NK-92 (cell line): ENCODE data around the gene AFF2.

Experiments
- DNase-seq: peaks from one replicate; lab custom pipeline; 2025; ENCODE audit not compliant: unreplicated experiment; lab: John Stamatoyannopoulos, UW

AFF2 gene

DNA sequence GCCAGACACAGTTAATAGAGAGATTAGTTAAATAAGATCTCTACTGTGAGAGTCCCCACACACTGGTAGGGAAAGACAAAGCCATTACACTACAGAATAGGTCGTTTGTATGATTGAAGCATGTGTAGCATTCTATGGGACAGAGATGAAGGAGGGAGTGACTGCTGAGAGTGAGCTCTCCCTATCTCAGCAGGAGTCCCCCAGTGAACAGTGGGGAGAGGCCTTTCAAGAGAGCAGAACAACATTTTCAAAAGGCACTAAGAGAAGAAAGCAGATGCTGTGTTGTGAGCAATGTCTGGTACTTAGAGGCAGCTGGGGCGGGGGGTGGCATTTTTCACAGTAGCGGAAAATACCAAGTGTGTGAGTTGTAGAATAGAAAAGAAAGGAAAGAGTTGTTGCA lies 413.6 kb downstream of the AFF2 start:
- DNase-seq = no peak

DNA sequence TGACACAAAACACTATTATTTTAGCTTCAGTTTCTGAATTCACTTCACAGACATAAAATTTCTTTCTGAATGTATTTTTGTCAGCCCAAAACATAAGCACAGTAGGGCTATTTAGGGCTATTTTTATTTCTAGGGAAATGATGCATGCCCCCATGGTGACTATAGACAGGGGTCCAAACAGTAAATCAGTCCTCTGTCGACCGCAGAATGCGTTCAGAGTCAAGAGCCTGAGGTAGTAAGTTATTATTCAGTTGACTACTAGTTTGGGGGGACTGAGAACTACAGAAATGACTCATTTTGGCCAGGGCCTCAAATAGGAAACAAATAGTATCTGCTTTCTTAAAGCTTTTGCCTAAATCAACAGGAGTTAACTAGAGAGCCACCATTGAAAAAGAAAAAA lies 414.4 kb downstream of the AFF2 start:
- DNase-seq = no peak

DNA sequence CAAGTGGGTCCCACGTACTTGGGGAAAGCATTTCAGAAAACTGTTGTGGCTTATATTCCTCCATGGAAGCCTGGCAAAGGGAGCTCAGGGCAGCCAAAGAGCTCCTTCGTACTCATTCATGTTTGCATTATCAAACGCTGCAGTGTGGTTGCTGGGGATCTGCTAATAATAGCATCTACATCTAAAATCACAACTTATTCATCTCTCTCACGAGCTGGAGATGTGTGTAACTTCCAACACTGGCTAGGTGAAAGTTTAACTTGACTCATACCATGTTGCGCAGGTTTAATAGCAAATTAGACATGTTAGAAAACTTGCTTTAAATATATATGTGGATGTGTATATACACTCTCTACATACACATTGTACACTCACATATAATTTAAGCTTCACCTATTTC lies 415.1 kb downstream of the AFF2 start:
- no peak for DNase-seq

DNA sequence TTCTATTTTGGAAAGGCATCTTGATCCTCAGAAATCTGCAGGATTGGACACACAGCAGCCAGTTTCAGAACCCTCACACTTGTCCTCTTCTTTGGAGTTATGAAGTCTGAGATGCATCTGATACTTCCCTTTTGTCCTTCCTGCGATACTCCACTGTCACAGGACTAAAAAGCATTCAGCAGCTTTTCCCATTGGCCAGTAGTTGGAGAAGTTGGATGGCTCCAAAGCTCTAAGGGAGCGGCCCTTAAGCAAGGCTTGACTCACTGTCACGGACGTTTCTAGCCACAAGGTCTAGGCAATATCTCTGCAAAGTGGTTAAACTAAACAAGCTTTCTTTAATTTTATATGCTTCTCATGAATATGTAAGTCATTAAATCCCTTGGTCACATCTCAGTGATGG lies 417.0 kb downstream of the AFF2 start:
- DNase-seq = no peak

DNA sequence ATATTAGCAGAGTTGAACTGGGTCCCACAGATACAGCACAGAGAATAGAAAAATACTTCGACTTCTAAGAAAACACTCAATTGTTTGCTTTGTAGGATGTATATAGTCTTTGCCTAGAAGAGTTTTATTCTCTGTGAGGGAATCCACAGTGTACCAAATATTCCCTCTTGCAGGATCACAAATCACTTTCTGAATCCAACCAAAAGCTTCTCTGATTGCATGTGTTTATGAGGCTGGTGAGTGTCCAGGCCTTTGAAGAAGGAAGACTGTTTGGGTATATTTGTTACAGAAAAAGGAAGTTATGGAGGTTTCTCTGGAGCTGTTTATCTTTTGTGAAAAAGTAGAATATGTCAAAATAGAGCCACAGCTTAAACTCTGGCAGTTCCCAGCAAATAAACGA lies 423.2 kb downstream of the AFF2 start:
- no peak for DNase-seq

DNA sequence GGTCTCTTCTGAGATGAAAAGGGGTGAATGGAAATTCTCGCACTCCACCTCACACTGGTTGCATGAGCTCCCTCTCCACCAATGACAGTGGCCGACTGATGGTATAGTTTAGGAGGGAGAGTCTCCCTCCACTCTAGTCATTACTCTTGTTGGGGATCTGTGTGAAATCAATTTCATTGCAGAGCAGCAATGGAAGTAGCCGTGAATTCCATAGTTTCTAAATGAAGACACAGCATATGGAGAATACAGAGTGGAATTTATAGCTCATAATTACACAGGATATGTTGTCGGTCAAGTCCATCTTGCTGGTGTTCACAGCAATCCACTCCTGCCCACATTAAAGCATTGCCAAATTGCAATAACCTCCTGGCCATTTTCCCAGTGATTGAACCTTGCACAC lies 426.0 kb downstream of the AFF2 start:
- no peak for DNase-seq

DNA sequence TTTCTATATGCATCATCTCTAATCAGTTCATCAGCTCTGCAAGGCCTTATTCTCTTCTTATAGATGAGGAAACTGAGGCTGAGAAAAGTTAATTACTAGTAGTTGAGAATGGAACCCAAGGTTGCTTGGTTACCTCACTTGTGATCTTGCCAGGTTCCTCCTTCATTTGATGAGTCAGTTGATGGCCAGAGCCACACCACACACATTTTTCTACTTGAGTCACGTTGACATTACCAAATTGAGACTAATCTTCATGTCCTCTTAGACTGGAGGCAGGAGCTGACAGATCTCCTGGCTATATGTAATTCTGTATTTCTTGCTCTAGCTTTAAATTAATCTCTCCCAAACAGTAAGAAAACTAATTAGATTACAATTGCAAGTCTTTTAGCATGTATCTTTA lies 428.4 kb downstream of the AFF2 start:
- no peak for DNase-seq

DNA sequence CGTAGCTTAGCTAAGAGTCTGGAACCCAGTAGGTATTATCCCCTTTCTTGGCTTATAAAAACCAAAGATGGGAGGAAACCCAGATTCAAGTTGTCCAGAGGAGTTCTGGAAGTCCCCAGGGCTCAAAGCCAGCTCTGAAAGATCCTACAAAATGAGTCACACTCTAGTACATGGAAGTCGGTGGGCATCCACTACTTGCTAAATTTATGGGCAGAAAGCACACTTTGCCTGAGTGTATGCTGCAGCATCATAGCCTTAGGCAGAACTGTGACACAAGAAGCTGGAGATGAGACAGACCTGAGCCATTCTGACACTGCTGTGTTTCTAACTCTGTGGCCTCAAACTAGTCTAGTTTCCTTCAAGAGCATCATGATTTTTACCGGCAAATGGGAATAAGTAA lies 429.3 kb downstream of the AFF2 start:
- no peak for DNase-seq

DNA sequence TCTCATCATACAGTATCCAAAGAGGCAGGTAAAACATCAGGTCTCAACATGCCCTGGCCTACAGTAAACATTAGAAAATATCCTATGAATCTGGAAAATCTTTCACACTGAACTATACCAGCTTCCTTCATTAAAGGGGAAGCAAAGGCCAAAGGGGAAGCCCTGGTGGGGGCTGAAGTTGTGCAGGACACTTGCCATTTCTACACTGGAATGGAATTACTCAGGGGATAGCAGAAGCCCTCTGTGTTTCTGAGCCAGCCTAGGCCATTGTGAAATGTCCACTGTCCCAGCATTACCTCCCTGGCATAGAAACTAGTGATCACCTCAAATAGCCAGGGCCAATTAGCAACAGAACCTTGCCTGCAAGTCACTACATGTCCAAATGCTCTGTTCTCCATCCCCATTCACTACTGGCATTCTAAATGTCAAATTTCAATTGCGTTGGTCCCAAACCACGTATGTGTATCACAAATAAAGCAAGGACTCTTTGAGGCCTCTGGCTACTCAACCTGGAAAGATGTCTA lies 429.9 kb downstream of the AFF2 start:
- no peak for DNase-seq

DNA sequence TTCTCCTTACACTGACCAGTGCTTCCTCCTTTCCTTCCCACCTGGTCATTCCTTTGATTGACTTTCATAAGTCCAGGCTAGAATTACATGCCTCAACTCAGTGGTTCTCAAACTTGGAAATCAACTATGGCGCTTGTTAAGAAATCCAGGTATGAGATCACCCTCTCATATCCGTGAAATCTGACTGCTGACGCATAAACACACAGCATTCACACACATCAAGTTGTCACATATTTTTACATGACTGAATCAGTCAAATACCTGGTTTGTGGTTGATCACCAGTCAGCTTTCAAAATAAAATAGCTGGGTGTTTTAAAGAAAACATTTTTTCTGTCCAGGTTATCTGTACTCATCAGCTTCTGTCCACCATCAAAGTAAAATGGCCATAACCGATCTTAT lies 433.5 kb downstream of the AFF2 start:
- no peak for DNase-seq

DNA sequence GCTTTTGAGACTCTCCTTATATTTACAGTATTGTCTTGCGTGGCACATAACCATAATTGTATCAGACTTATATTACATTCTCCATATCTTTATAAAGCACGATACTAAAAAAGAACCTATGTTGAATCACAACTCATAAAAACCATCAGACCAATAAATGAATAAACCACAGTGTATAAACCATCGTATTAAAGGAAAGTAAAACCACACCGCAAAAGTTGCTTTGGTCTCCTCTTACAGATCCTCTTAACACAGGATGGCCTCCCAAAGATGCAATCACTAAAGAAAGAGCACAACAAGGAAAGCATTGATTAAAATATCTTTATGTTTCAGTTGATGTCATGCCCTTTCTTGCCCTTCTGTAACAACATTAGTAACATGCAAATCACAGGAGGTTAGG lies 437.9 kb downstream of the AFF2 start:
- no peak for DNase-seq

DNA sequence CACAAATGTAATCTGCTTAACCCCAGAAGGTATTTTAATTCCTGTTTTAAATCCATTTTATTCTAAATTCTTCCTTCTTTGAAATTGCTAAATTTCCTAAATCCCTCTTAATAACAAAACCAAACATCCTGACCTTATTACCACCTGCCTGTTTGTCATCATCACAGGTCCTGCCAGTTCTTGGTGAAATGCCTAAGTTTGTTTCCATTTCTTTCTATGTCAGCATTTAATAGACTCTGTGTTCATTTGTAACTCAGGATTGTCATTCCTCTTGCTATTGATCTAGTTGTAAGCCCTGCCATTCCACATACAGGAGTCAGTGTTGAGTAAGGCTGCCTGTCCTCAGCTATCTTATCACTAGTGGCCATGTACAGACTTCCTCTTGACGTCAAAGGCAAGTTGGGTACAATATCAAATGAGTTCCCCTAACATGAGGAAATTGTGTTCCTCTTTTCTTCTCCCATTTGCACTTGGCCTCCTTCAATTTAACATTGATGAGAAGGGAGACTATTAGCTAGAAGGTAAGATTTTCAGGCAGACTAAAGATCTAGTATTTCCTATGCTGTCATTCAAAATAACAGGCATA lies 440.1 kb downstream of the AFF2 start:
- no peak for DNase-seq

DNA sequence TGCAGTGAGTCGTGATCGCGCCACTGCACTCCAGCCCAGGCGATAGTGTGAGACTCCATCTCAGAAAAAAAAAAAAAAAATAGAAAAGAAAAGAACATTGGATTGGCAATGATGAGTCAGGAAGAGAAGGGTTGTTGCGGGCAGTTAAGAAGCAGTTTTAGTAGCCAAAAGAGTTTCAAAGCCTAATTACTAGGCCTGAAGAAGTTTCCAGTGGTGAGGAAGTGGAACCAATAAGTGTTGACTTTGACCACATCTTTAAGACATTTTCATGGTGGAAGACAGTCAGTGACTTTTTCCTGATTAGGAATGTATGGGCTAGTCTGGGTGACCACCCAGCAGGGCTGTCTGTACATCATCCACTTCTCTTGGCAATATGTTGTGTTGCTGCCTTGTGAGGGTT lies 442.3 kb downstream of the AFF2 start:
- DNase-seq = no peak

DNA sequence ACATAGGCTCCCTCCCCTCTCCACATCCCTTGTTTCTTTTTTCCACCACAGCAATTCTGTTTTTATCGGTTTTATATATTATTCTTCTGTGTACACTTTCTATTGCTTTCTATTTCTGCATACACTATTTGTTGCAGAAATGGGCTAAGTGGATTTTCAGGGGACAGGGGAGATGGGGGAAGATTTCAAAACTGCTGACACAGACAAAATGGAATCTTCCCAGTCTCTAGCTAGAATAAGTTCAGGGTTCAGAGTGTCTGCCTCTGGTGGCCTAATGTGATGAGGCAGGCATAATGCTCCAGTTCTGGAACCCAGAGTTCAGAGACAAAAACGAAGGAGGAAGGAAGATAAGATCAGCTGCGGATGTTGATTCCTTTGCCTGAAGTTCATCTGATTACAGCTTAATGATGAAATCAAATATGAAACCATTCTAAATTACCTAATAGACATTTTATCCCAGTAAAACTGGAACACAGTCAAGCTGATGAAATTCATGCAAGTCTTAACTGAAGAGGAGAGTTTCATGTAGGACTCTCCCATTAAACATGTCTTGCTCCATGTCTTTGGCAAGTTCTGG lies 447.1 kb downstream of the AFF2 start:
- DNase-seq = no peak

DNA sequence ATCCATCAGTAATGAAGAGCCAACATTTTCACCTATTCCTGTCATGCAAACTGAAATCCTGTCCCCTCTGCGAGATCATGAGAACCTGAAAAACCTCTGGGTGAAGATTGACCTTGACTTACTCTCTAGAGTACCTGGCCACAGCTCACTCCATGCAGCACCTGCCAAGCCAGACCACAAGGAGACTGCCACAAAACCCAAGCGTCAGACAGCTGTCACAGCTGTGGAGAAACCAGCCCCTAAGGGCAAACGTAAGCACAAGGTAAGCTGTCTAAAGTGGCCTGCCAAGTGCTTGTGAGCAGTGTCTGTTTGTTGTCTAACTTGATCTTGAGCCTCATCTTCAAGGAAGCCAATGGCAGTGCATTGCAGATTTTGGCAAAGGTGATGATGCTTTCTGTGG lies 455.9 kb downstream of the AFF2 start:
- DNase-seq = no peak

DNA sequence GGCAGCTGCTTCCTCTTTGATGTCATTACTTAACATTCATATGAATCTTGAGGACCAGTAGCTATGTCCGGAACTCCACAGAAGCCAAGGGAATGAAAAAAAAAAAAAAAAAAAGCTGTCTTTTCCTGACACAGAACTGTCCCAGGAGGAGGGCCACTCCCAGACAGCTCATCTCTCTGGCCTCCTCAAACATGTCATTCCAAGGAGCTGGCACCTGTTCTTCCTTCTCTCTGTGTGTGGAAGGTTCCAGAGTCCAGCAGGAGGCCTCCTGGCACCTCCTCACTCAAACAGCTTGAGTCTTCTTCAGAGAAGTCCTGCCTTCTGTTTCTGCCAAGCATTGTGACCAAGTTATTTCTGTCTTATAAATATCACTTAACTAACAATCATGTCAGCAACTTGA lies 458.5 kb downstream of the AFF2 start:
- no peak for DNase-seq

DNA sequence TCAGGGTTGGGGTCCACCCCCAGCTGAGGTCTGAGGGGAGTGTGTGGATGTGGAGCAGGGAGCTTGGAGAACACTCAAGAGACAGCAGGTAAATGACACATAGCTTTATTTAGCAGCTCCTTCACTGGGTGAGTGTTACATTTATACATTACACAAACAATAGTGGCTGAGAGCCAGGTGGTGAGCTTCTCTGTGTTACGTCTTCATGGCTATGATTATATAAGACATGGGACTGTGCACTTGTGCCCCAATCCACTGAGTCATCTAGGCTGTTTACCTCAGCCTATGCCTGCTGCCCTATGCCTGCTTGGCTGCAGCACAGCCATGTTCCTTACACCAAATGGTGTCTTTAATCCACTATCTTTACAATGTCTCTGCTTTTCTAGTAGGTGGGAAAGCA lies 459.6 kb downstream of the AFF2 start:
- DNase-seq = no peak

DNA sequence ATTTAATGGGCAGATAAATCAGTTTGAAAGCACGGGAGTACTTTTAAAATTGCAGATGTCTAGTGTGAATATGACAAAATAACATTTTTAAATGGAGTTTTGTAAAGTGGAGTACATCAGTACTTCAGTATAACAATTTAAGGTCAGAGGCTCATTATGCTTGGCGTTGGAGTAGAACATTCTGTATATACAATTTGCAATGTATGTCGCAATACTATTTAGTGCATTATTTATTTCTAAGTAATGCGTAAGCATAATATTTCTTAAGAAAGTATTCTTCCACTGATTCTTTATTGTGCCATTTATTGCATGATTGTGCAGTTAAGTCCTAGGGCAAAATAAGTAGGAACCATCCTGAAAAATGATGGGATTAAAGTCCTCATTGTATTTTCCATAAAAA lies 461.6 kb downstream of the AFF2 start:
- DNase-seq = no peak

DNA sequence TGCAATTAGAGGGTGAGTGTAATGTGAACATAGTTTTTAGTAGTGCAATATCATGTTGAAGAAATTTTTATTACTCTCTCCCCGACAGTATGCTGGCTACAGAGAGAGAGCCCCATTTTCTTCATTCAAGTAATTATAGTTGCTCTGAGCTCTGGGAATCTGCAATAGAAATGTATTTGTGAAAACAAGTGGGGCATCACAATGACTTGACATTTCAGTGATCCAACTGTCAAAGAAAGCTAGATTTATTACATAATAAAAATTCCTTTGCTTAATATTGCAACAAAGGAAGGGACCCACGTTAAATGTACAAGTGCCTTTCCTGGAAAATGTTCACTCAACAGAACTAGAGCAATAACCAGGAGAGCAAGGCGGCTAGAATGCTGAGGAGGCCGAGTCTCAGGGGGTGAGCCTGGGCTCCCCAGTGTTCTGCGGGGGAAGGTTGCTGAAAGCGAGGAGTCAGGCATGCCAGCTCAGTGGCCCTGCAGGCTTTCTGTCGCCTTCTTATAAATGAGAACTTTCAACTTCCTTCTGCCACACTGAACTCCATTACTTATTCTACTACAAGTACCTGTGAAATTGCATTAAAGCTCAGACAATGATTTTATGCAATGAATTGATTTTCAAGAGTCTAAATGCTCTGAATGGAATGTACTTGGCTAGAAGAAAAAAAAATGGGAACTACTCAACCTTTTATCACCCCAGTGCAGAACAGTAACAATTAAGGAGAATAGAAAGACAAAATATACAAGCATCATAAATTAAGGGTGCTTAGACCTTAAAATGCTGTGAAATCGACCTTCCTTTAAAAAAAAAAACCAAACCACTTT lies 476.4 kb downstream of the AFF2 start:
- DNase-seq = no peak

DNA sequence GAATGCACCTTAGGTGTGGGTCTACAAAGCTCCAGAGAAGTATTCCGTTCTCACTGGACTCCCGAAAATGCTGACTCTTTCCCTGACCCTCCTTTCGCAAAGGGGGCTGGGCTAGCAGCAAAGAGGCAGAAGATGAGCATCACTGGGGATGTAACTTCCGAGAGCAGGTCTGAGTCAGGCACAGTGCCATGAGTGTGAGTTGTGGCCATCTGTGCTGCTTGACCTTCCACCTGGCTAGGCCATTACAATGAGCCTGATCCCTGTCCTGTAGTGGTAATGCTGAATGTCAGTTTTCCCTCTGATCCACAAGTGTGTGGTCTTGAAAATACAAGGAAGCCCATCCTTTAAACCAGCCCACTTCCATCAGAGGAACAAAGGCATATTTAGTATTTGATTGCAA lies 479.4 kb downstream of the AFF2 start:
- no peak for DNase-seq

DNA sequence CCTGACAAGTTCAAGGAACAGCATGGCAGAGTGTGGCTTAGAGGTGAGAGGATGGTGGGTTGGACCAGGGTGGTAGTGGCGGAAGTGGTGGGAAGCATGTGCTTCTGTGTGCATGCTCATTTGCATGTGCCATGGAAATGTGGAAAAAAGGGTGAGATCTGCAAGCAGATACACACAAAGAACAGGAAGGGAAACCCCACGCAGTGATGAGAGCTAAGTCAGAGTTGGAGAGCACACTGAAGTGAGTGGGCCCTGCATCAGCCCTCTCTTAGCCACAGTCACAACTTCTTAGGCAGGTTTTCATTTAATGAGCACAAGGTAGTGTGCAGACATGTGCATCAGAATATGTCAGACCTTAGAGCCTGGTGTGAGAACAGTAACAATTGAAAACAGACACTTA lies 483.8 kb downstream of the AFF2 start:
- no peak for DNase-seq

DNA sequence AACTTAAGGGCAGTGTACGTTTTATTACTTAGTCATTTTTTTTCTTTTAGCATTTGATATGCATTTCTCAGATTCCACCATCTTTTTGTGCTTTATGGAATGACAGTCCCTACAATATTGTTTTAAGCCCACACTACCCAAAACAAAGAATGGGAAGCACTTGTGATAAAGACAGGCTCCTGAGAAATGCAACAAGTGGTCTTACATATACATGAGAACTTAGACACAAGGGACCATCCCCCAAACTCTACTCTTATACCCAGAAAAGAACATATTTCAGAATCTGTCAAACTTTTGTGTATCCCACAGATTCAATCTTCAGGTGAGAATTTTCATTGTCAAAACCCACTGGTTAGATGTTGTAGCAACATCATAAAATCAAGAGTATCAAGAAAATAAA lies 491.1 kb downstream of the AFF2 start:
- no peak for DNase-seq
